SW480 (cell line): ENCODE data around the gene AK4.
A peak's percentile ranks its signal among the peaks of the same experiment; 100 is the strongest.
"Not testable (repeated sequence)": the region's sequence is repeated elsewhere in the genome, so short reads cannot be mapped to it uniquely, and the experiment has no call there.

Experiments
- DNase-seq: peaks from one replicate; pipeline ENCODE4 v3.0.0-alpha.2; 2016; ENCODE audit warnings: low spot score

Gene AK4

DNA sequence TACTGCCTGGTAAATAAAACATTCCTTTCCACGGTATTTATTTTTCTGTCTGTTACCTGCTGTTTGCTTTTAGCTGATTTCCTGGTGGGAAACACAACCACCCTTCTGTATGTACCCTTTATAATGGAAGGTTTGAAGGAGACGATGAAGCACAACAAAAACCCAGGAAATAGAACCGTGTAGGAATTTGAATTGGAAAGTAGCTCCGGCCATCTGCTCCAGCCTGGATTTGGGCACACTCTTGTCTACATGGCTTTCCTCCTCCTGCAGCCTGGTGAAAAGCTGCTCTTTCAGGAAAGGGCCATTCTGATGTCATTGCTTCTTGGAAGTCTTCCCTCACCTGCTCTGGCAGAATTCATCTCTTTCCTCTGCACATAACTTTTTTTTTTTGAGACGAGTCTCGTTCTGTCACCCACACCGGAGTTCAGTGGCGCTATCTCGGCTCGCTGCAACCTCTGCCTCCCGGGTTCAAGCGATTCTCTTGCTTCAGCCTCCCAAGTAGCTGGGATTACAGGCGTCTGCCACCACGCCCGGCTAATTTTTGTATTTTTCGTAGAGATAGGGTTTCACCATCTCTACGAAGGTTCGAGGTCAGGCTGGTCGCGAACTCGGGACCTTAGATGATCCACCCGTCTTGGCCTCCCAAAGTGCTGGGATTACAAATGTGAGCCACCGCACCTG lies 2.7 kb downstream of the AK4 start:
- no peak for DNase-seq

- DNase-seq = no peak
Measured at GRCh38 chr1:65151641-65152040, 3.6 kb downstream of the AK4 start.

- no peak for DNase-seq
Measured at GRCh38 chr1:65153635-65154034, 5.6 kb downstream of the AK4 start.

DNA sequence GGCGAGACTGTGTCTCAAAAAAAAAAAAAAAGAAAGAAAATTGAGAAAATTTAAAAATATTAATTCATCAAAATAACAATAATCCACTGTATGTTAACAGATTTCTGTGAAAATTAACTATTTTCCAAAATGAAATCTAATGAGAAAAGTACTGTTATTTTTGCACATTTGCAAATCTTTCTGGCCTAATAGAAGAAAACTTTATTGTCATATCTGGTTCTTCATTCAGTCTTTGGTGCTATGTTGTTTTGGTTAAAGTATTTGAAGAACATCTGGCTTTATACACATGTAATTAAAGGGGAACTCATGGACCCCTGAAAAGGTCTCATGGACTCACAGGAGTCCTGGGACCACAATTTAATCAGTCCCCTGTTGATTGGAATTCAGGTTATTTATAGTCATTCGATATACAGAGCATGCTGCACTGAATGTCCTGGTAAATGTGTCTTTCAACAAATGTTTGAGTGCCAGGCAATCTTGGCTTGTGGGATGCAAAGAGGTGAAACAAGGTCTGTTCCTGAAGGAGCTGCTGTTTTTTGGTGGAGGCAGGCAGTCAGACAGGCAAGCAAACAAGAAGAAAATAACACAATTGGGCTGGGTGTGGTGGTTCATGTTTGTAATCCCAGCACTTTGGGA lies 9.0 kb downstream of the AK4 start:
- no peak for DNase-seq

DNA sequence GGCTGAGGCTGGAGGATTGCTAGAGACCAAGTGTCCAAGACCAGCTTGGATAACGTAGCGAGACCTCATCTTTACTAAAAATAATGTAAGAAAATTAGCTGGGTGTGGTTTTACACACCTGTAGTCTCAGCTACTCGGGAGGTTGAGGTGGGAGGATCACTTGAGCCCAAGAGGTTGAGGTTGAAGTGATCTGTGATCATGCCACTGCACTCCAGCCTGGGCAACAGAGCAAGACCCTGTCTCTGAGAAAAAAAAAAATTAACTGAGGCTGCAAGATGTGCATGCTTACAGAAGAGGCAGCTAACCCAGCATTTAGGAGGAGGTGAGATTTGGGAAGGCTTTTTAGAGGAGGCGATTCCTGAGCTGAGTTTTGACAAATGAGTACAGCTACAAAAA lies 9.5 kb downstream of the AK4 start:
- DNase-seq = no peak

- DNase-seq = not testable (repeated sequence)
Measured at GRCh38 chr1:65159291-65159688, 11.3 kb downstream of the AK4 start.

- DNase-seq = no peak
Measured at GRCh38 chr1:65159801-65160523, 12.0 kb downstream of the AK4 start.

DNA sequence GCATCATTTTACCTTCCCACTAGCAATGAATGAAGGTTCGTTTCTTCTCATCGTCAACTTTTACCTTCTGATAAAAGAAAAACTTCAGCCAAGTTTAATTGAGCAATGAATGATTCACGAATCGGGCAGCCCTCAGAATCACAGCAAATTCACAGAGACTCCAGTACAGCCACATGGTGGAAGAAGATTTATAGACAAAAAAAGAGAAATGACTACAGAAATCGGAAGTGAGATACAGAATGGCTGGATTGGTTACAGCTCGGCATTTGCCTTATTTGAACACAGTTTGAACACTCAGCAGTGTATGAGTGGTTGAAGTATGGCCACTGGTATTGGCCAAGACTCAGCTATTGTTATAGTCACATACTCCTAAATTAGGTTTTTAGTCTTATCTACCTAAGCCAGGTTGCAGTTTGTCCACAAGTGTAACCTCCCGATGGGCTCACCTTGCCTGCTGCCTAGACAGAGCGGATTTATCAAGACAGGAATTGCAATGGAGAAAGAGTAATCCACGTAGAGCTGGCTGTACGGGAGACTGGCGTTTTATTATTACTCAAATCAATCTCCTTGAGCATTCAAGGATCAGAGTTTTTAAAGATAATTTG lies 15.3 kb downstream of the AK4 start:
- no peak for DNase-seq

DNA sequence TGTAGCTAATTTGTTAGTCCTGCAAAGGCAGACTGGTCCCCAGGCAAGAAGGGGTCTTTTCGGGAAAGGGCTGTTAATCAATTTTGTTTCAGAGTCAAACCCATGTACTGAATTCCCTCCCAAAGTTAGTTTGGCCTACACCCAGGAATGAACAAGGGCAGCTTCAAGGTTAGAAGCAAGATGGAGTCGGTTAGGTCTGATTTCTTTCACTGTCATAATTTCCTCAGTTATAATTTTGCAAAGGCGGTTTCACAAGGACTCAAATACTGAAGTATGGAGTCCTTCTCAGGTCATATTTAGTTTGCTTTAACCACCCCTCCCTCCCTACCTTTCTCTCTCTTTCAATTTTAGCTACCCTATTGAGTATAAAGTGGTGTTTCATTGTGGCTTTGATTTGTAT lies 16.1 kb downstream of the AK4 start:
- not testable (repeated sequence) for DNase-seq

- no peak for DNase-seq
Measured at GRCh38 chr1:65164633-65165032, 16.6 kb downstream of the AK4 start.

DNA sequence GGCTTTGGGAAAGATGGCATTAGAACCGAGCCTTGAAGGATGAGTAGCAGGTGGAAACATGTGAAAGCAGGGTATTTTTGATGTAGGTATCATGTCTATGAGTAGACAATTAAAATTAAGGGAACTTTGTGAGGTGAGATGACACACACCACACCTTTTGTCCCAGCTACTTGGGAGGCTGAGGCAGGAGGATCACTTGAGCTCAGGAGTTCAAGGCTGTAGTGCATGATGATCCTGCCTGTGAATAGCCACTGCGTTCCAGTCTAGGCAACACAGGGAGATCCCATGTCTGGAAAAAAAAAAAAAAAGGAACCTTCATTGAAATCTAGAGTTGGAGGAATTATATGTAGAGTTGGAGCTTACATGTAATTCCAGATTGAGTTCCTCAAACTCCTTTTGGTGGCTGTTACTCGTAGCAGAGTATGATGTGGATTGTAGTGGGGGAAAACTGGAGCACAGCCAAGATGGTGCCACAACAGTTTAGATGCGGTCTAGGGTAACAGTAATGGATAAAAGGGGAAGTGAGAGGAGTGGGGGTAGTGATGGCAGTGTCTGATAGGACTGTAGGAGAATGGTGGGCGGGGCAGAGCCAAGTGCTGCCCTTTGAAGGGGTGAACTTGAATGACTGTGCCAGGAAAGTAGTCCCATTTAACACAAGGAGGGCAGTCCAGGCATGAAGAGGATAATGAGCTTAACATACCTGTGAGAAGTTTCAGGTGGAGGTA lies 17.4 kb downstream of the AK4 start:
- peak; percentile 59 for DNase-seq

GRCh38 chr1:65166572-65167305 lies 18.7 kb downstream of the AK4 start:
- no peak for DNase-seq

DNA sequence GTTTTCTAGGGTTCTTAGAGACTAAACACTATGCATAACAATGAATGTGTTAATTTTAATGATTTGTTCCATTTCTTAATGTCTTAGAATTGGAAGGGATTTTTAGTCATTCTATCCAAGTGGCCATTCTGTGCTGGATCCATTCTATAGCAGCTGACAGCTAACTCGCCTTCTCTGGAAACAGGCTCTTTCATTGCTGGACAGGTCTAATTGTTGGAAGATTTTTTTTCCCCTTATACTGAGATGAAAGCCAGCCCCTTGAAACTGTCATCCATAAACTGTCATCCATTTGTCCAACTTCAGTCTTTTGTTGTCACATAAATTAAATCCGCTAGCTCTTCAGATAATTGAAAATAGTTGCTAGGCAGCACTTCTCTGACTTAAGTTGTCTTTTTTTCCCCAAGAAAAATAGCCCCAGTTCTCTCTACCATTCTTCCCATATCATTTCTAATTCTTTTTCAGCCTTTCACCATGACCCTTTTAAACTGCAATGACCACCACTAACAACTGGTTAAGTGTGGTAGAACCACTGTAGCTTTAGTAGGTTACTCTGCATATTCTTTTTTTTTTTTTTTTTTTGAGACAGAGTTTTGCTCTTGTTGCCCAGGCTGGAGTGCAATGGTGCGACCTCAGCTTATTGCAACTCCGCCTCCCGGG lies 19.7 kb downstream of the AK4 start:
- DNase-seq = no peak

- DNase-seq = no peak
Measured at GRCh38 chr1:65168867-65169266, 20.9 kb downstream of the AK4 start.

DNA sequence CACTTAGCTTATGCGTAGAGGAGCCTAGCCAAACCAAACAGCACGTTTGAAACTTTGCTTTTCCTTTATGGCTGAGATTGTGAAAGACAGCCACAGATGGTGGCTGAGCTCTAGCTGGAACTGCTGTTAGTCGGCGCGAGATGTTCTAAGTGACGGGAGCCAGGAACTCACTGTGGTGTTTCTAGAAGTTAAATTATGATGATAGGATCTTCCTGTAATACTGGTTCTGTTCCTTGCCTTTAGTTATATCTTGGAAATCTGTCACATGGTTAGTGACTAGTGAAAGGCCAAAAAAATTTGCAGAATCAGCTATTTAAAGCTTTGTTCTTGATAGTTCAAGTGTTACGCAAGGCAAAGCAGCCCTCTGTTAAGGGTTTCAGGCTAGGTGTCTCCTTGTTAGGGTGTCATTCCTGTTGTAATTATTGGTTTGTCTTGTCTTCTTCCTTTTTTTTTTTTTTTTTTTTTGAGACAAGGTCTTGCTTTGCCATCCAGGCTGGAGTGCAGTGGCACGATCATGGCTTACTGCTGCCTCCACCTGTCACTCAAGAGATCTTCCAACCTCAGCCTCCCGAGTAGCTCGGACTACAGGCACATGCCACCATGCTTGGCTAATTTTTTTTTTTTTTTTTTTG lies 22.6 kb downstream of the AK4 start:
- no peak for DNase-seq

DNA sequence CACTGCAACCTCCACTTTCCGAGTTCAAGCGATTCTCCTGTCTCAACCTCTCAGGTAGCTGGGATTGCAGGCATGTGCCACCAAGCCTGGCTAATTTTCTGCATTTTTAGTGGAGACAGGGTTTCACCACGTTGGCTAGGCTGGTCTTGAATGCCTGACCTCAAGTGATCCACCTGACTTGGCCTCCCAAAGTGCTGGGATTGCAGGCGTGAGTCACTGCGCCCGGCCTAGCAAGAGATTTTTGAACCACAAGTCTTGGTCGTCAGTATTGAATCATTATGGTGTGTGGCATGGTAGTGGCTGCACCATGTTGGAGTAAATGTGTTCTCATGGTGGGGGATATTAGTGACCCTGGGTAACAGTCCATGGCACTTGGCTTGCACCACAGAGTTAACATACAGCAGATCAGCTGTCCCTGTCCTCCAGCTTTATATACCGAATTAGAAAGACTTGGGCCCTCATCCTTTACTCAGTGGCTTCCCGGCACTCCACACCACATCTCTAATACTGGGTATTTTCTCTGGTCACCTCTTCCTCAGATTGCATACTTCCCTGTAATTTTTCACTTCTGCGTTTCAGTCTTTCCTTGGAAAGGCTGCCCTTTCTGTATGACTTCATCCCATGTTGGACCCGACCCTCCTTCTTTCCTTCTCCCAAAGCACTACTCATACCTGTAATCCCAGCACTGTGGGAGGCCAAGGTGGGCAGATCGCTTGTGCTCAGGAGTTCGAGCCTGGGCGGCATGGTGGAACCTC lies 25.1 kb downstream of the AK4 start:
- no peak for DNase-seq

GRCh38 chr1:65174585-65174984 lies 26.6 kb downstream of the AK4 start:
- no peak for DNase-seq

DNA sequence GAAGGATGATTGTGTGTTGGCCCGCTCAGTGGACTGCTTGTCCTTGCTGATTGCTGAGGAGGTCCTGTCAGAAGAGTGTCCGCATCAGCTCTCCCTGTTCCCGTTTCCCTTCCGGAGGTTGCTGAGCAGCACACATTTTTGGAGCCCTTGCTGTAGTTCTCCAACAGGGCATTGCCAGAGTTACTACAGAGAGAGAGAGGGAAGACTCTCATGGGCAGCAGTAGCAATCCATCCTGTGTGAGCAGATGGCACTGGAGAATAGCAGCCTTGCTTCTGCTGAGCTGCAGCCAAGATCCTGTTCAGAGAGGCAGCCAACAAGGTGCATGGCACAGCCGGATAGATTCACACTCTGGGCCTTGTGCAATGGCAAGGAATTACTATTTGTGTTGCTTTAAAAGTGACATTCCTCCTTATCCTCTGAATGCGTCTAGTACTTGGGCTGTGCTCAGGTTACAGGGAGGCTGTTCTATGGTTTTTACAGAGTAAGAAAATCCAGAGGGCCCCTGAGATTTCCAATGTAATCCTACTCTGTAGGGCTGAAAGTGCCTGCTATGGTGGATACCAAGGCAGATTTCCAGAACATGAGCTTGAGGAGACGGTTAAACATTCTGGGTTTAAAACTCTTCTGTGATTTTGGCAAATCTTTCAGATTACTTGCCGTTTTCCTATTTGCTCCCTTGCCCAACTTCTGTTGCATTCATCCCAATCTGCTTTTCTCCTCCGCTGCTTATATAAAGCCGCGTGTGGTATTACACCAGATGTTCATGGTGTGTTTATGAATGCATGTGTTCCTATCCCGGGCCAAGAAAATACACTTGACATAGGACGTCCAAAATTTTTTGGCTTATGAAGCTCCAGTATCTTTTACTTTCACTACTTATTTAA lies 27.4 kb downstream of the AK4 start:
- DNase-seq = no peak

DNA sequence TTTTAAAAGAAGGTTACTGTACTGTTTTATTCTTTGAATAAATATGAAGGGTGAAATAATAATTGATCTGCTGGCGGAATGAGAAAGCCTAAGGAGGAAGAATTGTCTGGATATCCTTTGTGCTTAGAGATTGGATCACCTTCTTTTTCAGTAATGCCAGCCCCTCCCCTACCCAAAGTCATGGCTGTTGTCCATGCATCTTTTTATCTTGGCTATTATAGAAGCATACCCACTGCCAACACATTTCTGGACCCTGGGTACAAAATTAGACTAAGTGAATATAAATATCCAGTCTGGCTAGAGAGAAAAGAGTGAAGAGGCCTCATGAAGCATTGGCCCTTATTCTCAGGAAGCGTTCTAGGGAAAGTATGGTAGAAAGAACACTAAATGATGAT lies 28.1 kb downstream of the AK4 start:
- DNase-seq = no peak
